GM21367 (cell line): ENCODE data around the gene COPG2.
"Not testable (repeated sequence)": the region's sequence is repeated elsewhere in the genome, so short reads cannot be mapped to it uniquely, and the experiment has no call there.

Source experiments
- ATAC-seq: cut with Tn5 transposase; IDR thresholded peaks from one replicate; pipeline ENCODE4 v1.9.1; 2021; ENCODE audit not compliant: unreplicated experiment

COPG2 gene

GRCh38 chr7:130649004-130649790, 19.4 kb downstream of the COPG2 start:
- ATAC-seq, result peak; percentile 45

GRCh38 chr7:130648580-130648979, 20.0 kb downstream of the COPG2 start:
- ATAC-seq, result peak; percentile 32

- ATAC-seq, result no peak
Measured at GRCh38 chr7:130642383-130642782, 26.2 kb downstream of the COPG2 start.

GRCh38 chr7:130641497-130641896, 27.1 kb downstream of the COPG2 start:
- ATAC-seq, result no peak

GRCh38 chr7:130641040-130641439, 27.5 kb downstream of the COPG2 start:
- ATAC-seq, result no peak

- ATAC-seq, result no peak
Measured at GRCh38 chr7:130639388-130639787, 29.2 kb downstream of the COPG2 start.

- no peak for ATAC-seq
Measured at GRCh38 chr7:130632111-130632510, 36.4 kb downstream of the COPG2 start.

- no peak for ATAC-seq
Measured at GRCh38 chr7:130628901-130629300, 39.6 kb downstream of the COPG2 start.

- ATAC-seq, result no peak
Measured at GRCh38 chr7:130627775-130628174, 40.8 kb downstream of the COPG2 start.

GRCh38 chr7:130622866-130623265, 45.7 kb downstream of the COPG2 start:
- ATAC-seq, result no peak

- no peak for ATAC-seq
Measured at GRCh38 chr7:130615583-130615982, 53.0 kb downstream of the COPG2 start.

- ATAC-seq, result no peak
Measured at GRCh38 chr7:130614449-130614848, 54.1 kb downstream of the COPG2 start.

- ATAC-seq, result no peak
Measured at GRCh38 chr7:130611218-130611617, 57.3 kb downstream of the COPG2 start.

GRCh38 chr7:130607066-130607465, 61.5 kb downstream of the COPG2 start:
- not testable (repeated sequence) for ATAC-seq

- ATAC-seq, result no peak
Measured at GRCh38 chr7:130606161-130606560, 62.4 kb downstream of the COPG2 start.

GRCh38 chr7:130598056-130598455, 70.5 kb downstream of the COPG2 start:
- no peak for ATAC-seq

GRCh38 chr7:130595986-130596385, 72.6 kb downstream of the COPG2 start:
- no peak for ATAC-seq

GRCh38 chr7:130593033-130593432, 75.5 kb downstream of the COPG2 start:
- ATAC-seq, result no peak

- ATAC-seq, result not testable (repeated sequence)
Measured at GRCh38 chr7:130591464-130591863, 77.1 kb downstream of the COPG2 start.

- ATAC-seq, result not testable (repeated sequence)
Measured at GRCh38 chr7:130585932-130586331, 82.6 kb downstream of the COPG2 start.

- ATAC-seq, result not testable (repeated sequence)
Measured at GRCh38 chr7:130575110-130575509, 93.4 kb downstream of the COPG2 start.

GRCh38 chr7:130570144-130570543, 98.4 kb downstream of the COPG2 start:
- not testable (repeated sequence) for ATAC-seq

- no peak for ATAC-seq
Measured at GRCh38 chr7:130566898-130567280, 101.7 kb downstream of the COPG2 start.
